SHP77 treated with DMSO at 0.1 percent for 48 hours (cell line): Measurements from ENCODE around the gene PDSS2.

ENCODE experiments used
- DNase-seq: peaks from one replicate; lab custom pipeline; 2025; lab: John Stamatoyannopoulos, UW

The PDSS2 gene

DNA sequence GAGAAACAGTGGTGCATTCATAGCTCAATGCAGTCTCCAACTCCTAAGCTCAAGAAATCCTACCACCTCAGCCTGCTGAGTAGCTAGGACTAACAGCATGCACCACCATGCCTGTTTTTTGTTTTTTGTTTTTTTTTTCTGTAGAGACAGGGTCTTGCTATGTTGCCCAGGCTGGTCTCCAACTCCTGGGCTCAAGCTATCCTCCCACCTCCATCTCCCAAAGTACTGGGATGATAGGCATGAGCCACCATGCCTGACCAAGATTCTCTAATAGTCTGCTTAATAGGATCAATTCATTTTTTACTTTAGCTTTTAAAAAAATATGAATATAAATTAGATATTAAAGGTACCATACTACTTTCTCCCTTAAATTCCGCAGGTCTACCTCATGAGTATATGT is 191.7 kb downstream of the PDSS2 start:
- DNase-seq, result no peak

GRCh38 chr6:107267006-107267405 is 192.4 kb downstream of the PDSS2 start:
- DNase-seq, result no peak

GRCh38 chr6:107266563-107266962 is 192.8 kb downstream of the PDSS2 start:
- no peak for DNase-seq

DNA sequence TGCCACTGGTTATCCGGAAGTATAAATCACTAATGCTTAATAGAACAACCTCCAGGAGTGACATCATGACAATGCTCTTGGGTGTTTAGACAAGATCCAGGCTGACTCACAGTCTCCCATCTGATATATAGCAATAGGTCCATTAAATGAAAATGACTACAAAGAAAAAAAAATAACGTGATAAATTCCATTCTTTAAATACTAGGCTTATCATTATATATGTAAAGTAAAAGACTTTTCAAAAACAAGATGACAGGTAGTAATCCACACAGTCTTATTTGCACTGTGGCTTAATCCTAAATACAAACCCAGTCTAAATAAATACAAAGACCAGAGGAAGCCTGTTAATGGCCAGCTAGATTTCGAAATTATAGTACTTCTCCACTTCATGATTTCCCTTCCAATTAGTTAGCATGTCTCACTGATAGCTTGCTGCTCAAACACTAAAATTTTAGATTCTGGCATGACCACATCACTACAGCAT is 195.0 kb downstream of the PDSS2 start:
- DNase-seq, result peak; percentile 97

- DNase-seq, result no peak
Measured at GRCh38 chr6:107259951-107260350, 199.4 kb downstream of the PDSS2 start.

DNA sequence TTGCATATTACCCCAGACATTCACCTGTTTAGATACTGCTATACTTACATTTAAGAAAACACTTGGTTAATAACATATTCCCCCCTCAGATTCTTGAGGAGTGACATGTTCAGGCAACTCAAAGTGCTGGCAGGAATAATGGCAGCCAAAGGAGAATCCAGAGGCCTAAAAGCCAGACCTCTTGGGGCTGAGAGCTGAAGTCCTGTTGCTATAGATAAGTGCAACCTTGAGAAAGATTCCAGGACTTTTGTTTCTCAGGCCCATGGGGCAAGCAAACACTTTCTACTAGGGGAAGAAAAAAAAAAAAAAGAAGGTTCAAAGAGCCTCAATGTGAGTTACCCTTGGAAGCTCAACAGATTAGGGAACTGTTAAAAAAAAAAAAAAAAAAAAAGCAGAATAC is 211.2 kb downstream of the PDSS2 start:
- DNase-seq, result no peak

DNA sequence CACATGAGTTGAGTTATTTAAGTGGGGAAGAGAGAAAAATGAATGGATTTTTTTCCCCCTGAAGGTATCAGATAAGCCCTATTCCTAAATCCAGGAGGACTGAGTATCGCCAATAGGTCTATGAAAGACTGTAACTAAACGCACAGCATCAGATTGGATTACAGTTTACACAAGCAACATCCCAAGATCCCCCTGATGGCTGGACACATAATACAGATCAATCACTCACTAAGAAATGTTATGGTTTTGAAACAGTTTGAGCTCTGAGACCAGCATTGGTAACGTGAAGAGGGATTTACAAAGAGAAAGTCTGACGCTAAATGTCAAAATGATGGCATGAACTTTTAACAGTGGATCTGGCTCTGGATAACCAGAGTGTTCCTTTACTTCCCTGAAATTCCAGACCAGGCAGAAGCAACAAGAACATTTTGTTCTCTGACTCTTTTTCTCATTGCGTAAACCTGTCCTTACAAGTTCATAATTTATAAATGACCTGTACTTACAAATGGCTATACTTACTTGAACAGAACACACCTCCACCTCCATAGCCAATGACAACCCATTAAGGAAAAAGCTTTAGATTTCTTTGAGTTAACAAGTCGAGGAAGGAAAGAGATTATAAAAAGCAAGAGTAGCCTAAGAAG is 212.3 kb downstream of the PDSS2 start:
- DNase-seq, result no peak

DNA sequence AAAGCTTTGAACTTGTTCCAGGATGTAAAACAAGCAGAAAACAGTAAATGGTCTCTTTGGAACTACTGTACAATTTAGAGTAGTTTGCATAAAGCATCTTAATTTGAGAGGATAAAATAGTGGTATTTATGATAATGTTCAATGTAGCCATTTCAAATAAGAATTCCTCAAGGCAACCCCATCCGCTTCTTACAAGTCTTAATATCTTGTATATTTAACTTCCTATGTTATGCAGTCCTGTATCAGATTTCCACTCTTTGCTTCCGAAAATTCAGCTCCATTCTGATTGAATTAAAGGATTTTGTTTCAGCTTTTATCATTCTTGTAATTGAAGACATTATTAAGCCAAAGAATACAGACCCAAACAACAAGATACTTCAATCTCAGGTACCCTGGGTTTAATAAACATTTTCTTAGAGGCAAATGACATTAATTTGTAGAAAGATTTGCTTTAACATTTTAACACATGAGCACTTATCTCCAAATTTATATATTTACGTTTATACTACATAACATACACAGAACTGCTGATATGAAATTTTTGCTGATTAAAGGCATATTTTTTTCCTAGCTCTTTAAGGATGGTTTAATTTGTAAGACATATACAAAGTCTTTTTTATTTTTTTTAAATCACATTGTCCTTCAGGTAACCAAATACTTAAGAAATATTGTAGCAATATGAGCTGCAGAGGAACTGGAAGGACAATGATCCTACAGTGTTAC is 213.0 kb downstream of the PDSS2 start:
- DNase-seq, result no peak

GRCh38 chr6:107244742-107245480 is 214.5 kb downstream of the PDSS2 start:
- DNase-seq, result no peak

DNA sequence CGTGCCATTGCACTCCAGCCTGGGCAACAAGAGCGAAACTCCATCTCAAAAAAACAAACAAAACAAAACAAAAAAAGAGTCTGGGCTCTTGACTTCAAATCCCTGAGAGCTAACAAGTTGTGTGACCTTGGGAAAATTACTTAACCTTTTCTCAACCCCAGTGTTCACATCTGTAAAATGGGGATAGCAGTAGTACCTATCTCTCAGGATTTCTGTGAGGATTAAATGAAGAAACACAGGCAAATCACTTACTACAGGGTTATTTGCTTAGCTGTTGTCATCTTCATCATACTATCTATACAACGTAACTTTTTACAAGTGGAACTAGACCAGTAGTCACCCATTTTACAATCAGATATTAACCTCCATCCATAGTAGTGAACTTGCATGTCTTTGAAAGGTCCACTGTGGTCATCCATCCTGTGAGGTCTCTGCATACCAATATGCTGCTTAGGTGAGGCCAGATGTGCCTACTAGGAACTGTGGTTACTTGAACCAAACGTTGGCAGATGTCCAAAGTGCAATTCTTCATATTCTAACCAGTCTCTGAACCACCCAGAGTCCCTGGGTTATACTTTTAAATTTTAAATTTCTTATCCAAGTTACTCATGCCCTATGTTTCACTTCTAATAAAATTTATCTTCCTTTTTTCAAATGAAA is 215.2 kb downstream of the PDSS2 start:
- DNase-seq, result no peak

DNA sequence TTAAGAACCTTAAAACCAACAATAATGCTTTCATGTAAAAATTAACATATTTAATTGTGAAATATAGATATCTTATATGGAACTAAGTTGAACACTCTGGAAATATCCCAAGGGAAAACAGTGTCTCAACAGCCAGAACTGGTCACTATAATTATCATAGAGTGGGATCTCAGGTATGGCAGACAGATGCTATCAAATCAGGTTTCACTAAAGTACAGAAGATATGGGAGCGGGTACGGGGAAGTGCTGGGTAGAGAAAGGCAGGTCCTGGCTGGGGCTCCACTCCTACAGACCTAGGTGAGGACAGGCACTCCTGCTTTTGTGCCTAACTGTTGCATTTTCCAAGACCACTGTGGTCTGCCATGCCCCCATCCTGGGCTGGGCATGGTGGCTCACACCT is 215.9 kb downstream of the PDSS2 start:
- DNase-seq, result no peak

DNA sequence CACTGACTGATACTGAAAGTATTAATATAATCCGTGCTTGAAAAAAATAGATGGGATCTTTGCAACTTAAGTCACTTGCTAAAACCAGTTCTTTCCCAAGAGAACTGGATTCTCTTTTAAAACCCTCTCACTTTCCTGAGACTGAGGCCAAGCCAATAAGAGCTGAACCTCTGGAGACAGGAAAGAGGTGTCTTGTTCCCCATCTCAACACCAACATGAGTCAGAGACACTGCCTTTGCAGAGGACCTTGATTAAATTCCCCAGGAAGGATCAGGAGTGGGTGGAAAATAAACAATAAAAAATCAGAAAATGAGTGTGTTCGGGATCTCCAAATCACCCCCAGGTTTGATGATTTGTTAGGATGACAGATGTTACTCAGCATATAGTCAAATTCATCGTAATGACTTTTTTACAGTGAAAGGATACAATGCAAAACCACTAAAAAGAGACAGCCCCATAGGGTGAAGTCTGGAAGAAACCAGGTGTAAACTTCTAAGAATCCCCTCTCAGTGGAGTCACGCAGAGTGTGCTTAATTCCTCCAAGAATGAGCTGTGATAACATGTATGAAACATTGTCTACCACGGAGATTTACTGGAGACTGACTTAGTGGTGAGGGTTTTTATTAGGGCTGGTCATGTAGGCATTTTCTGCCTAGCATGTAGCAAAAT is 221.2 kb downstream of the PDSS2 start:
- DNase-seq, result no peak

DNA sequence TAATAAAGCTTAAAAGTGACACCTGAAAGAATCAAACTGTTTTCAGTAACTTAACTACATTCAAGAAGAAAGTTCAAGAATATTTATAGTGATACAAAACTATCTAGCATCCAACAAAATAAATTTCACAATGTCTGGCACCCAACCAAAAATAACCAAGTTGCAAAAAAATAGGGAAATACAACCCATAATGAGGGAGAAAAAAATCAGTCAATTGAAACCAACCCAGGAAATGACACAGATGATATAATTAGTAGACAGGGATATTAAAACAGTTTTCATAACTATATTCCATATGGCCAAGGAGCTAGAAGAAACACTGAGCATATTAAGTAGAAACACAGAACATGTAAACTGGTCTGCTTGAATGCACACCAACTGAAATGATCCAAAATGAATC is 223.9 kb downstream of the PDSS2 start:
- DNase-seq, result no peak

DNA sequence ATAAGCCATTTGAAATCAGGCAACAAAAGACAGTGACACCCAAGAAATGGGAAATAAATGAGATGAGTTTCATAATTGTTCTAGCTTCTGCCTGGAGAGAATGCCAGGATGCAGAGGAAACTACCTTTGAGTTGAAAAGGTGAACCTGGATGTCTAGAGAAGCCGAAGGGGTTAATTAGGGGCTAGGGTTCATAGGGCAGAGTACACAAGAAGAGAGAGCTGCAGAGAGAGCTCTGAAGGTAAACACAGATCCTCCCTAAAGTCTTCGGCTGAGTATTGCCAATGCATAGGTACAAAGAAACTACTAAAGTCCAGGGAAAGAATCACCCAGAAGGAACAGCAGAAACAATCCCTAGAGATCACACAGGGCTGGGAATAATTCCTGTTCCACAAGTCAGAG is 224.4 kb downstream of the PDSS2 start:
- no peak for DNase-seq

GRCh38 chr6:107231243-107231642 is 228.1 kb downstream of the PDSS2 start:
- no peak for DNase-seq

DNA sequence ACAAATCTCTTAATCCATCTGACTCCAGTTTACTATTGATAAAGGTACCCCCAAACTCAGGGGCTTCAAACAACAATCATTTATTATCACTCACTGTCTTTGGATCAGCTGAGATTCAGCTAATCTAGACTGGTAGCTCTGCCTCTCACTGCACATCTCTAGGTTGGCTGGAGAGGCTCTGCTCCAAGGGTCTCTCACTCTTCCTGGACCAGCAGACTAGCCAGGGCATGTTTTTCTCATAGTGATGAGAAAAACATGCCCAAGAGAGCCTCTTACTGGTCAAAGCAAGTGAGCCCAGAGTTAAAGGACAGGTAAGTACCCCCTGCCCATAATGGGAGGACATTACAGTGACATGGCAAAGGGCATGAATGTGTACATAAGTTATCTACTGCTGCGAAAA is 228.9 kb downstream of the PDSS2 start:
- DNase-seq, result no peak

DNA sequence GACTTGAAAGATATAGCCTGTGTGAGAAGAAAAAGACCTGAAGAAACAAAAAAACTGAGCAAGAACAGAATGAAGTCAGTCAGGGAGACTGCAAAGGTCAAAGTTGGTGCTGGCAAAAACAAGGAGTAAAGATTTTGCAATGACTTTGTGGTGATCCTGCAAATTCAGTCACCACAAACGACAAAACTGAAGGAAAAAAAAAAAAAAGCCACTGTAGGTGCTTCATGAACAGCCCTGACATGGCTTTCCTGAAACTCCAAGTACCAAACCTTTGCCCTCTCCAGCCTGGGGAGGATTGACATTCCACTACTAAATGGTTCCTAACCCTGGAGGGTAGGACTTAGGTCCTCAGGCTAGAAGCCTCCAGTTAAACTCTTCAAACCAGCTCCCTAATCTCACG is 229.3 kb downstream of the PDSS2 start:
- no peak for DNase-seq

GRCh38 chr6:107228754-107229153 is 230.6 kb downstream of the PDSS2 start:
- DNase-seq, result no peak

- no peak for DNase-seq
Measured at GRCh38 chr6:107221519-107221918, 237.8 kb downstream of the PDSS2 start.

GRCh38 chr6:107219851-107220250 is 239.5 kb downstream of the PDSS2 start:
- DNase-seq, result no peak

- no peak for DNase-seq
Measured at GRCh38 chr6:107218142-107218541, 241.2 kb downstream of the PDSS2 start.

DNA sequence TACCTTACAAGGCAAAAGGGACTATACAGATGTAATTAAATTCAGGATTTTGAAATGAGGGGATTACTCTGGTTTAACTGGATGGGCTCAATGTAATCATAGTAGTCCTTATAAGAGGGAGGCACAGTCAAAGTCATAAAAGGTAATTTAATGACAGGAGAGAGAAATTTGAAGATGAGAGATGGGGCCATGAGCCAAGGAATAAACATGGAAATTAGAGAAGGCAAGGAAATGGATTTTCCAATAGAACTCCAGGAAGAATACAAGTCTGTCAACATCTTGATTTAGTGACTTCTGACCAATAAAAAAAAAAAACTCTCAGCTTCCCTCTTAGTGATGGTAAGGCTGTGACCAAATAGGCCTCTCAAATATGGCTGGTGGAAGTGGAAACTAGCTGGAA is 242.1 kb downstream of the PDSS2 start:
- DNase-seq, result no peak
